HepG2 (cell line): ENCODE data around the gene ANKRD42. TPM values are rescaled to one million over a fixed set of nuclear protein-coding genes. Genes with fewer than 3 reads are reported as not detected.

Source experiments
- ATF7-NPFF ChIP-seq: sonication (generic); formaldehyde crosslinking; IDR thresholded peaks from 2 replicates; pipeline ENCODE4 v1.8.1; 2023; ENCODE audit warnings: mild to moderate bottlenecking, low read depth, missing genetic modification reagents, moderate library complexity
- CHD4 ChIP-seq: fragments of 200-600 bp; sonication (generic); IDR thresholded peaks from 2 replicates; pipeline ENCODE4 v1.7.0; 2017; ENCODE audit warnings: mild to moderate bottlenecking, low read length, borderline replicate concordance
- FOXC1 ChIP-seq: sonication (generic); formaldehyde crosslinking; IDR thresholded peaks from 2 replicates; pipeline ENCODE4 v1.8.0; 2022; ENCODE audit warnings: mild to moderate bottlenecking, missing genetic modification reagents, borderline replicate concordance
- MTA3 ChIP-seq: sonication (generic); formaldehyde crosslinking; IDR thresholded peaks from 2 replicates; pipeline ENCODE4 v1.4.0; 2020; ENCODE audit warnings: missing genetic modification reagents
- NFIC ChIP-seq: IDR thresholded peaks from 2 replicates; pipeline ENCODE4 v1.6.1; 2012; ENCODE audit warnings: mild to moderate bottlenecking, low read length, inconsistent platforms
- NR2F1 ChIP-seq, 2 experiments: fragments of 450-650 bp in 1 of 2; formaldehyde crosslinking in 1 of 2; IDR thresholded peaks; 2 replicates each; pipeline versions ENCODE4 v1.5.0 to v1.6.1; 2016 to 2020; ENCODE audit warnings: mild to moderate bottlenecking in 1 of 2, missing compliant biosample characterization in 1 of 2, missing genetic modification reagents in 1 of 2, moderate library complexity in 1 of 2
- NR3C1 ChIP-seq: sonication (generic); formaldehyde crosslinking; IDR thresholded peaks from 2 replicates; pipeline ENCODE4 v1.4.0; 2020; ENCODE audit warnings: missing genetic modification reagents
- SNRNP70 ChIP-seq: fragments of 200-400 bp; formaldehyde crosslinking; IDR thresholded peaks from 2 replicates; pipeline ENCODE4 v1.6.1; 2017; ENCODE audit warnings: mild to moderate bottlenecking, low read depth, low read length, moderate library complexity
- ZNF20 ChIP-seq: sonication (generic); formaldehyde crosslinking; IDR thresholded peaks from 2 replicates; pipeline ENCODE4 v1.4.0; 2020; ENCODE audit warnings: mild to moderate bottlenecking, moderate library complexity, missing genetic modification reagents
- ZNF616 ChIP-seq: sonication (generic); formaldehyde crosslinking; IDR thresholded peaks from 2 replicates; pipeline ENCODE4 v1.5.0; 2020; ENCODE audit warnings: low read depth, mild to moderate bottlenecking, missing genetic modification reagents
- ZNF781 ChIP-seq: sonication (generic); formaldehyde crosslinking; IDR thresholded peaks from 2 replicates; pipeline ENCODE4 v1.5.1; 2020; ENCODE audit warnings: borderline replicate concordance, mild to moderate bottlenecking, missing genetic modification reagents; ENCODE audit errors: not compliant biosample characterization
- polyA plus RNA-seq, 8 experiments: library from polyadenylated mRNA; depleted of rRNA in 3 of 8; stranded (reverse) in 7 of 8; unstranded in 1 of 8; fragments of >200 nt; fragmentation: Illumina TruSeq in 4 of 8; extraction: Trizol in 4 of 8; gene quantifications; 2 replicates each; pipeline versions ENCODE4 v1.2.1 to v1.2.3, GENCODE V29; 2011 to 2016; ENCODE audit warnings: low read depth in 4 of 8, missing spikeins in 1 of 8, mixed read lengths in 1 of 8; ENCODE audit not compliant: insufficient read depth in 1 of 8
- total RNA-seq, 5 experiments: library from RNA; depleted of rRNA; stranded (reverse); fragments of >200 nt; fragmentation: Illumina TruSeq; extraction: Trizol; gene quantifications; 2 replicates each; pipeline ENCODE4 v1.2.3, GENCODE V29; 2016; ENCODE audit warnings: low read depth in 1 of 5
- TF ChIP-seq, protein P1 (sequence below): sonication (generic); formaldehyde crosslinking; IDR thresholded peaks from 2 replicates; pipeline ENCODE4 v1.4.0; 2020; ENCODE audit warnings: mild to moderate bottlenecking, missing genetic modification reagents, borderline replicate concordance
- TF ChIP-seq, protein P2 (sequence below): sonication (generic); formaldehyde crosslinking; IDR thresholded peaks from 2 replicates; pipeline ENCODE4 v1.4.0; 2020; ENCODE audit warnings: mild to moderate bottlenecking, low read depth, missing genetic modification reagents
- TF ChIP-seq, protein P3 (sequence below): IDR thresholded peaks from 2 replicates; pipeline ENCODE4 v1.6.1; 2016; ENCODE audit warnings: control low read depth
- TF ChIP-seq, protein P4 (sequence below): sonication (generic); formaldehyde crosslinking; IDR thresholded peaks from 2 replicates; pipeline ENCODE4 v1.5.0; 2020; ENCODE audit warnings: mild to moderate bottlenecking, missing genetic modification reagents, borderline replicate concordance

Gene ANKRD42
- total and polyA plus RNA-seq, 2 of the 13 experiments (the other 11 are each of a cell fraction or from before 2014, with no cell fraction given) = 2.2 to 3.7 TPM

DNA sequence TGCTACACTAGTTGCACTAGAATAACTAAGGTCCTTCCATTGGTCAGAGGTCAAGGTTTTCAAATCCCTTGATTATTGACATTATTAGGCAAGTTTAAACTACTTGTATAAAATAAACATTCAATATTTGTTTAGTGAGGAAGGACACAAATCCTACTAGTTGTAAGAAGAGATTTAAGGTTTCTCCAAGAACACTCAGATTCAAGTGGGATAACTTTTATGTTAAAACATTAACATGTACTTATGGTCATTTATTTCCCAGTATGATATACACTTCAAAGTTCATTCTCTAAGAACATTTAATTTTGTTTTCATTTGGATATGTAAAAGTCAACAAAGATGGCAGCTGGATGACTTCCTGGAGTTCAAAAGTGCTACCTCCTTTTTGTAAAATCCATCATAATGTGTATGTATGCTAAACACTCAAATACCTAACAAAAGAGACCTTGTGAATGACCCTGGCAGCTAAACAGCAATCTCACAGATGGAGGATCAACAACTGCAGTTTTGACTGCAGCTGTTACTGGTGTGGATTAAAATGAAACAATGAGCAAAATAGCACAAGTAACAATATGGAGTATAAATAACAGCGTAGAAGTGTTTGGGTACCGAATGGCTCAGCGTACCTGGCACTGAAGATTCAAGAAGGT lies 91.1 kb downstream of the ANKRD42 start (continued):
- TF ChIP-seq, protein P1, sequence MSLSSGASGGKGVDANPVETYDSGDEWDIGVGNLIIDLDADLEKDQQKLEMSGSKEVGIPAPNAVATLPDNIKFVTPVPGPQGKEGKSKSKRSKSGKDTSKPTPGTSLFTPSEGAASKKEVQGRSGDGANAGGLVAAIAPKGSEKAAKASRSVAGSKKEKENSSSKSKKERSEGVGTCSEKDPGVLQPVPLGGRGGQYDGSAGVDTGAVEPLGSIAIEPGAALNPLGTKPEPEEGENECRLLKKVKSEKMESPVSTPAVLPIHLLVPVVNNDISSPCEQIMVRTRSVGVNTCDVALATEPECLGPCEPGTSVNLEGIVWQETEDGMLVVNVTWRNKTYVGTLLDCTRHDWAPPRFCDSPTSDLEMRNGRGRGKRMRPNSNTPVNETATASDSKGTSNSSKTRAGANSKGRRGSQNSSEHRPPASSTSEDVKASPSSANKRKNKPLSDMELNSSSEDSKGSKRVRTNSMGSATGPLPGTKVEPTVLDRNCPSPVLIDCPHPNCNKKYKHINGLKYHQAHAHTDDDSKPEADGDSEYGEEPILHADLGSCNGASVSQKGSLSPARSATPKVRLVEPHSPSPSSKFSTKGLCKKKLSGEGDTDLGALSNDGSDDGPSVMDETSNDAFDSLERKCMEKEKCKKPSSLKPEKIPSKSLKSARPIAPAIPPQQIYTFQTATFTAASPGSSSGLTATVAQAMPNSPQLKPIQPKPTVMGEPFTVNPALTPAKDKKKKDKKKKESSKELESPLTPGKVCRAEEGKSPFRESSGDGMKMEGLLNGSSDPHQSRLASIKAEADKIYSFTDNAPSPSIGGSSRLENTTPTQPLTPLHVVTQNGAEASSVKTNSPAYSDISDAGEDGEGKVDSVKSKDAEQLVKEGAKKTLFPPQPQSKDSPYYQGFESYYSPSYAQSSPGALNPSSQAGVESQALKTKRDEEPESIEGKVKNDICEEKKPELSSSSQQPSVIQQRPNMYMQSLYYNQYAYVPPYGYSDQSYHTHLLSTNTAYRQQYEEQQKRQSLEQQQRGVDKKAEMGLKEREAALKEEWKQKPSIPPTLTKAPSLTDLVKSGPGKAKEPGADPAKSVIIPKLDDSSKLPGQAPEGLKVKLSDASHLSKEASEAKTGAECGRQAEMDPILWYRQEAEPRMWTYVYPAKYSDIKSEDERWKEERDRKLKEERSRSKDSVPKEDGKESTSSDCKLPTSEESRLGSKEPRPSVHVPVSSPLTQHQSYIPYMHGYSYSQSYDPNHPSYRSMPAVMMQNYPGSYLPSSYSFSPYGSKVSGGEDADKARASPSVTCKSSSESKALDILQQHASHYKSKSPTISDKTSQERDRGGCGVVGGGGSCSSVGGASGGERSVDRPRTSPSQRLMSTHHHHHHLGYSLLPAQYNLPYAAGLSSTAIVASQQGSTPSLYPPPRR (CRISPR knock-in tag) = peak; percentile 73; the same call in 1 of the 2 replicates
- TF ChIP-seq MTA3 (CRISPR knock-in tag) (no peak), ZNF781 (CRISPR knock-in tag) (no peak), FOXC1 (CRISPR knock-in tag) (no peak), ATF7-NPFF (CRISPR knock-in tag) (no peak), SNRNP70 (no peak), NR2F1 (CRISPR knock-in tag; IDR thresholded peaks at IDR 0.05) (peak; percentile 80 to 96), ZNF616 (CRISPR knock-in tag) (no peak), NR3C1 (CRISPR knock-in tag) (no peak), CHD4 (0 out of 2 replicates have a peak, but pooled peaks have one; percentile 42), NFIC (peak; percentile 67; the same call in 1 of the 2 replicates), ZNF20 (no peak)
- TF ChIP-seq, protein P2, sequence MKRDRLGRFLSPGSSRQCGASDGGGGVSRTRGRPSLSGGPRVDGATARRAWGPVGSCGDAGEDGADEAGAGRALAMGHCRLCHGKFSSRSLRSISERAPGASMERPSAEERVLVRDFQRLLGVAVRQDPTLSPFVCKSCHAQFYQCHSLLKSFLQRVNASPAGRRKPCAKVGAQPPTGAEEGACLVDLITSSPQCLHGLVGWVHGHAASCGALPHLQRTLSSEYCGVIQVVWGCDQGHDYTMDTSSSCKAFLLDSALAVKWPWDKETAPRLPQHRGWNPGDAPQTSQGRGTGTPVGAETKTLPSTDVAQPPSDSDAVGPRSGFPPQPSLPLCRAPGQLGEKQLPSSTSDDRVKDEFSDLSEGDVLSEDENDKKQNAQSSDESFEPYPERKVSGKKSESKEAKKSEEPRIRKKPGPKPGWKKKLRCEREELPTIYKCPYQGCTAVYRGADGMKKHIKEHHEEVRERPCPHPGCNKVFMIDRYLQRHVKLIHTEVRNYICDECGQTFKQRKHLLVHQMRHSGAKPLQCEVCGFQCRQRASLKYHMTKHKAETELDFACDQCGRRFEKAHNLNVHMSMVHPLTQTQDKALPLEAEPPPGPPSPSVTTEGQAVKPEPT = no peak
- TF ChIP-seq, protein P3, sequence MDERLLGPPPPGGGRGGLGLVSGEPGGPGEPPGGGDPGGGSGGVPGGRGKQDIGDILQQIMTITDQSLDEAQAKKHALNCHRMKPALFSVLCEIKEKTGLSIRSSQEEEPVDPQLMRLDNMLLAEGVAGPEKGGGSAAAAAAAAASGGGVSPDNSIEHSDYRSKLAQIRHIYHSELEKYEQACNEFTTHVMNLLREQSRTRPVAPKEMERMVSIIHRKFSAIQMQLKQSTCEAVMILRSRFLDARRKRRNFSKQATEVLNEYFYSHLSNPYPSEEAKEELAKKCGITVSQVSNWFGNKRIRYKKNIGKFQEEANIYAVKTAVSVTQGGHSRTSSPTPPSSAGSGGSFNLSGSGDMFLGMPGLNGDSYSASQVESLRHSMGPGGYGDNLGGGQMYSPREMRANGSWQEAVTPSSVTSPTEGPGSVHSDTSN = no peak
- TF ChIP-seq, protein P4, sequence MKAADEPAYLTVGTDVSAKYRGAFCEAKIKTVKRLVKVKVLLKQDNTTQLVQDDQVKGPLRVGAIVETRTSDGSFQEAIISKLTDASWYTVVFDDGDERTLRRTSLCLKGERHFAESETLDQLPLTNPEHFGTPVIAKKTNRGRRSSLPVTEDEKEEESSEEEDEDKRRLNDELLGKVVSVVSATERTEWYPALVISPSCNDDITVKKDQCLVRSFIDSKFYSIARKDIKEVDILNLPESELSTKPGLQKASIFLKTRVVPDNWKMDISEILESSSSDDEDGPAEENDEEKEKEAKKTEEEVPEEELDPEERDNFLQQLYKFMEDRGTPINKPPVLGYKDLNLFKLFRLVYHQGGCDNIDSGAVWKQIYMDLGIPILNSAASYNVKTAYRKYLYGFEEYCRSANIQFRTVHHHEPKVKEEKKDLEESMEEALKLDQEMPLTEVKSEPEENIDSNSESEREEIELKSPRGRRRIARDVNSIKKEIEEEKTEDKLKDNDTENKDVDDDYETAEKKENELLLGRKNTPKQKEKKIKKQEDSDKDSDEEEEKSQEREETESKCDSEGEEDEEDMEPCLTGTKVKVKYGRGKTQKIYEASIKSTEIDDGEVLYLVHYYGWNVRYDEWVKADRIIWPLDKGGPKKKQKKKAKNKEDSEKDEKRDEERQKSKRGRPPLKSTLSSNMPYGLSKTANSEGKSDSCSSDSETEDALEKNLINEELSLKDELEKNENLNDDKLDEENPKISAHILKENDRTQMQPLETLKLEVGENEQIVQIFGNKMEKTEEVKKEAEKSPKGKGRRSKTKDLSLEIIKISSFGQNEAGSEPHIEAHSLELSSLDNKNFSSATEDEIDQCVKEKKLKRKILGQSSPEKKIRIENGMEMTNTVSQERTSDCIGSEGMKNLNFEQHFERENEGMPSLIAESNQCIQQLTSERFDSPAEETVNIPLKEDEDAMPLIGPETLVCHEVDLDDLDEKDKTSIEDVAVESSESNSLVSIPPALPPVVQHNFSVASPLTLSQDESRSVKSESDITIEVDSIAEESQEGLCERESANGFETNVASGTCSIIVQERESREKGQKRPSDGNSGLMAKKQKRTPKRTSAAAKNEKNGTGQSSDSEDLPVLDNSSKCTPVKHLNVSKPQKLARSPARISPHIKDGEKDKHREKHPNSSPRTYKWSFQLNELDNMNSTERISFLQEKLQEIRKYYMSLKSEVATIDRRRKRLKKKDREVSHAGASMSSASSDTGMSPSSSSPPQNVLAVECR = no peak
